K562 (cell line): Measurements from ENCODE around the gene PDZK1IP1. TPM values are rescaled to one million over a fixed set of nuclear protein-coding genes. Genes with fewer than 3 reads are reported as not detected.

Experiments used
- ASH1L ChIP-seq: fragments of 450-650 bp; IDR thresholded peaks from 2 replicates; pipeline ENCODE4 v1.6.1; 2018; ENCODE audit warnings: borderline replicate concordance, mild to moderate bottlenecking, low read depth; ENCODE audit not compliant: partially characterized antibody
- DIDO1 ChIP-seq: fragments of 450-650 bp; IDR thresholded peaks from 2 replicates; pipeline ENCODE4 v1.6.1; 2016; ENCODE audit warnings: low read depth, missing biosample characterization, missing genetic modification characterization
- ELF4 ChIP-seq: fragments of 450-650 bp; formaldehyde crosslinking; IDR thresholded peaks from 2 replicates; pipeline ENCODE4 v1.4.0; 2022; ENCODE audit warnings: missing genetic modification characterization
- L3MBTL2 ChIP-seq: fragments of 450-650 bp; IDR thresholded peaks from 2 replicates; pipeline ENCODE4 v1.6.1; 2016; ENCODE audit warnings: mild to moderate bottlenecking, moderate library complexity
- SMAD2 ChIP-seq: fragments of 150-350 bp; IDR thresholded peaks from 2 replicates; pipeline ENCODE4 v1.6.1; 2014; ENCODE audit warnings: low read depth, mild to moderate bottlenecking, low read length
- SMARCA5 ChIP-seq: fragments of 450-650 bp; IDR thresholded peaks from 2 replicates; pipeline ENCODE4 v1.6.1; 2016
- SMARCE1 ChIP-seq: fragments of 450-650 bp; IDR thresholded peaks from 2 replicates; pipeline ENCODE4 v1.7.1; 2016; ENCODE audit warnings: mild to moderate bottlenecking
- TAF15 ChIP-seq: fragments of 200-400 bp; formaldehyde crosslinking; IDR thresholded peaks from 2 replicates; pipeline ENCODE4 v1.6.1; 2017; ENCODE audit warnings: mild to moderate bottlenecking, low read depth, low read length, moderate library complexity
- ZBTB7A ChIP-seq: IDR thresholded peaks from 2 replicates; pipeline ENCODE4 v1.6.1; 2011; ENCODE audit warnings: low read depth, mild to moderate bottlenecking, low read length, moderate library complexity, borderline replicate concordance; ENCODE audit not compliant: control insufficient read depth
- ZNF121 ChIP-seq: sonication (generic); formaldehyde crosslinking; conservative IDR thresholded peaks from 2 replicates; pipeline ENCODE4 v1.8.0; 2022; ENCODE audit warnings: missing genetic modification reagents
- polyA plus RNA-seq, 8 experiments: library from polyadenylated mRNA; depleted of rRNA in 4 of 8; stranded (reverse) in 5 of 8; unstranded in 3 of 8; fragments of >200 nt; fragmentation: Nextera tagmentation in 2 of 8; fragmentation: Illumina TruSeq in 1 of 8; extraction: Ambion mirVana in 2 of 8; extraction: Trizol in 1 of 8; gene quantifications; 2 replicates each; pipeline versions ENCODE4 v1.2.1 to v1.2.3, GENCODE V29; 2011 to 2014; ENCODE audit warnings: inconsistent platforms in 1 of 8, missing spikeins in 1 of 8
- total RNA-seq, 7 experiments: library from RNA; depleted of rRNA in 6 of 7; stranded (reverse); fragments of >200 nt in 6 of 7; fragmentation: Illumina TruSeq in 2 of 7; extraction: Trizol in 2 of 7; gene quantifications; 2 replicates each; pipeline versions ENCODE4 v1.2.1 to v1.2.3, GENCODE V29; 2011 to 2021; ENCODE audit warnings: low replicate concordance in 1 of 7
- TF ChIP-seq, protein P1 (sequence below), 3 experiments: fragments of 200-800 bp in 1 of 3; fragments of 250-450 bp in 1 of 3; fragments of 450-650 bp in 1 of 3; sonication (Bioruptor Pico) in 1 of 3; sonication (Bioruptor generic) in 1 of 3; formaldehyde crosslinking in 1 of 3; IDR thresholded peaks; 2 replicates each; pipeline versions ENCODE4 v1.6.1 to v1.8.0; 2016 to 2022; ENCODE audit warnings: mild to moderate bottlenecking in 2 of 3, missing genetic modification characterization in 2 of 3, missing compliant biosample characterization in 1 of 3, moderate library complexity in 1 of 3
- TF ChIP-seq, protein P2 (sequence below), 2 experiments: IDR thresholded peaks in 1 of 2; conservative IDR thresholded peaks in 1 of 2; 2 replicates each; pipeline ENCODE4 v1.6.1; 2016; ENCODE audit warnings: low read depth in 2 of 2, mild to moderate bottlenecking in 1 of 2, missing compliant biosample characterization in 1 of 2, missing genetic modification characterization in 1 of 2, moderate library complexity in 1 of 2
- TF ChIP-seq, protein P3 (sequence below): fragments of 450-650 bp; formaldehyde crosslinking; IDR thresholded peaks from 2 replicates; pipeline ENCODE4 v1.4.0; 2022; ENCODE audit warnings: missing genetic modification characterization
- TF ChIP-seq, protein P4 (sequence below): fragments of 450-650 bp; IDR thresholded peaks from one replicate; pipeline ENCODE4 v1.6.1; 2018; ENCODE audit warnings: mild to moderate bottlenecking, moderate library complexity; ENCODE audit not compliant: partially characterized antibody
- TF ChIP-seq, protein P5 (sequence below): fragments of 450-650 bp; formaldehyde crosslinking; IDR thresholded peaks from 2 replicates; pipeline ENCODE4 v1.4.0; 2020; ENCODE audit warnings: mild to moderate bottlenecking, mixed read lengths

Gene PDZK1IP1
- total and polyA plus RNA-seq, 9 of the 15 experiments (the other 6 are each of a cell fraction or from before 2014, with no cell fraction given) = 0.17 to 0.68 (median 0.53) TPM; not detected in 2

DNA sequence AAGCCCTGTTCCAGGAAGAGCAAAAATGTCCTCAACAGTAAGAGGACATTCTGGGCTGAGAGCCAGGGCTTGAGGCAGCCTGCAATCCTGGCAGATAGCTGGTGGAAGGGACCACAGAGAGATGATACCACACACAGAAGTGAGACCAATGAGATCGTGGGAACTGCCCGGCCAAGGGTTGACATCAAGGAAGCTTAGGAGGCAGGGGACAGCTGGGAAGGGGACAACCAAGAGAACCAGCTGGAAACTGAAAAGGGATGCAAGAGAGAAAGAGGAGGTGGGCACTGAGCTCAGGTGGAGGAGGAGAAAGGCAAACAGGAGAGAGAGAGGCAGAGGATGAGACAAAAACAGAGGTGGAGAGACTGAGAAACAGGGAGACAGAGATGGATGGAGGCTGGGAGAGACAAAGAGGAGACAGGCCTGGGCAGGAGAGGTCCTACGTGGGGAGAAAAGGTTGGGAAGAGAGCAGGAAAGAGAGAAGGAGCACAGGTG lies 9.2 kb downstream of the PDZK1IP1 start (continued):
- TF ChIP-seq, protein P1, sequence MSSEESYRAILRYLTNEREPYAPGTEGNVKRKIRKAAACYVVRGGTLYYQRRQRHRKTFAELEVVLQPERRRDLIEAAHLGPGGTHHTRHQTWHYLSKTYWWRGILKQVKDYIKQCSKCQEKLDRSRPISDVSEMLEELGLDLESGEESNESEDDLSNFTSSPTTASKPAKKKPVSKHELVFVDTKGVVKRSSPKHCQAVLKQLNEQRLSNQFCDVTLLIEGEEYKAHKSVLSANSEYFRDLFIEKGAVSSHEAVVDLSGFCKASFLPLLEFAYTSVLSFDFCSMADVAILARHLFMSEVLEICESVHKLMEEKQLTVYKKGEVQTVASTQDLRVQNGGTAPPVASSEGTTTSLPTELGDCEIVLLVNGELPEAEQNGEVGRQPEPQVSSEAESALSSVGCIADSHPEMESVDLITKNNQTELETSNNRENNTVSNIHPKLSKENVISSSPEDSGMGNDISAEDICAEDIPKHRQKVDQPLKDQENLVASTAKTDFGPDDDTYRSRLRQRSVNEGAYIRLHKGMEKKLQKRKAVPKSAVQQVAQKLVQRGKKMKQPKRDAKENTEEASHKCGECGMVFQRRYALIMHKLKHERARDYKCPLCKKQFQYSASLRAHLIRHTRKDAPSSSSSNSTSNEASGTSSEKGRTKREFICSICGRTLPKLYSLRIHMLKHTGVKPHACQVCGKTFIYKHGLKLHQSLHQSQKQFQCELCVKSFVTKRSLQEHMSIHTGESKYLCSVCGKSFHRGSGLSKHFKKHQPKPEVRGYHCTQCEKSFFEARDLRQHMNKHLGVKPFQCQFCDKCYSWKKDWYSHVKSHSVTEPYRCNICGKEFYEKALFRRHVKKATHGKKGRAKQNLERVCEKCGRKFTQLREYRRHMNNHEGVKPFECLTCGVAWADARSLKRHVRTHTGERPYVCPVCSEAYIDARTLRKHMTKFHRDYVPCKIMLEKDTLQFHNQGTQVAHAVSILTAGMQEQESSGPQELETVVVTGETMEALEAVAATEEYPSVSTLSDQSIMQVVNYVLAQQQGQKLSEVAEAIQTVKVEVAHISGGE (CRISPR knock-in tag; IDR thresholded peaks at IDR 0.05) = no peak
- TF ChIP-seq ZBTB7A (no peak), ASH1L (no peak), SMAD2 (no peak), SMARCE1 (no peak), ELF4 (CRISPR knock-in tag) (peak; percentile 96), L3MBTL2 (no peak), TAF15 (no peak), ZNF121 (CRISPR knock-in tag) (no peak), DIDO1 (tag) (no peak), SMARCA5 (peak; percentile 92)
- TF ChIP-seq, protein P2, sequence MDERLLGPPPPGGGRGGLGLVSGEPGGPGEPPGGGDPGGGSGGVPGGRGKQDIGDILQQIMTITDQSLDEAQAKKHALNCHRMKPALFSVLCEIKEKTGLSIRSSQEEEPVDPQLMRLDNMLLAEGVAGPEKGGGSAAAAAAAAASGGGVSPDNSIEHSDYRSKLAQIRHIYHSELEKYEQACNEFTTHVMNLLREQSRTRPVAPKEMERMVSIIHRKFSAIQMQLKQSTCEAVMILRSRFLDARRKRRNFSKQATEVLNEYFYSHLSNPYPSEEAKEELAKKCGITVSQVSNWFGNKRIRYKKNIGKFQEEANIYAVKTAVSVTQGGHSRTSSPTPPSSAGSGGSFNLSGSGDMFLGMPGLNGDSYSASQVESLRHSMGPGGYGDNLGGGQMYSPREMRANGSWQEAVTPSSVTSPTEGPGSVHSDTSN (CRISPR knock-in tag; IDR thresholded peaks at IDR 0.05; ENCODE audit: low read depth) = no peak
- TF ChIP-seq, protein P2 (tag; conservative IDR thresholded peaks at IDR 0.05; ENCODE audit: low read depth) = no peak
- TF ChIP-seq, protein P3, sequence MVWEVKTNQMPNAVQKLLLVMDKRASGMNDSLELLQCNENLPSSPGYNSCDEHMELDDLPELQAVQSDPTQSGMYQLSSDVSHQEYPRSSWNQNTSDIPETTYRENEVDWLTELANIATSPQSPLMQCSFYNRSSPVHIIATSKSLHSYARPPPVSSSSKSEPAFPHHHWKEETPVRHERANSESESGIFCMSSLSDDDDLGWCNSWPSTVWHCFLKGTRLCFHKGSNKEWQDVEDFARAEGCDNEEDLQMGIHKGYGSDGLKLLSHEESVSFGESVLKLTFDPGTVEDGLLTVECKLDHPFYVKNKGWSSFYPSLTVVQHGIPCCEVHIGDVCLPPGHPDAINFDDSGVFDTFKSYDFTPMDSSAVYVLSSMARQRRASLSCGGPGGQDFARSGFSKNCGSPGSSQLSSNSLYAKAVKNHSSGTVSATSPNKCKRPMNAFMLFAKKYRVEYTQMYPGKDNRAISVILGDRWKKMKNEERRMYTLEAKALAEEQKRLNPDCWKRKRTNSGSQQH (CRISPR knock-in tag) = peak; percentile 87; the same call in 1 of the 2 replicates
- TF ChIP-seq, protein P4, sequence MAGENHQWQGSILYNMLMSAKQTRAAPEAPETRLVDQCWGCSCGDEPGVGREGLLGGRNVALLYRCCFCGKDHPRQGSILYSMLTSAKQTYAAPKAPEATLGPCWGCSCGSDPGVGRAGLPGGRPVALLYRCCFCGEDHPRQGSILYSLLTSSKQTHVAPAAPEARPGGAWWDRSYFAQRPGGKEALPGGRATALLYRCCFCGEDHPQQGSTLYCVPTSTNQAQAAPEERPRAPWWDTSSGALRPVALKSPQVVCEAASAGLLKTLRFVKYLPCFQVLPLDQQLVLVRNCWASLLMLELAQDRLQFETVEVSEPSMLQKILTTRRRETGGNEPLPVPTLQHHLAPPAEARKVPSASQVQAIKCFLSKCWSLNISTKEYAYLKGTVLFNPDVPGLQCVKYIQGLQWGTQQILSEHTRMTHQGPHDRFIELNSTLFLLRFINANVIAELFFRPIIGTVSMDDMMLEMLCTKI = no peak
- TF ChIP-seq, protein P5, sequence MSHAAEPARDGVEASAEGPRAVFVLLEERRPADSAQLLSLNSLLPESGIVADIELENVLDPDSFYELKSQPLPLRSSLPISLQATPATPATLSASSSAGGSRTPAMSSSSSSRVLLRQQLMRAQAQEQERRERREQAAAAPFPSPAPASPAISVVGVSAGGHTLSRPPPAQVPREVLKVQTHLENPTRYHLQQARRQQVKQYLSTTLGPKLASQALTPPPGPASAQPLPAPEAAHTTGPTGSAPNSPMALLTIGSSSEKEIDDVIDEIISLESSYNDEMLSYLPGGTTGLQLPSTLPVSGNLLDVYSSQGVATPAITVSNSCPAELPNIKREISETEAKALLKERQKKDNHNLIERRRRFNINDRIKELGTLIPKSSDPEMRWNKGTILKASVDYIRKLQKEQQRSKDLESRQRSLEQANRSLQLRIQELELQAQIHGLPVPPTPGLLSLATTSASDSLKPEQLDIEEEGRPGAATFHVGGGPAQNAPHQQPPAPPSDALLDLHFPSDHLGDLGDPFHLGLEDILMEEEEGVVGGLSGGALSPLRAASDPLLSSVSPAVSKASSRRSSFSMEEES (CRISPR knock-in tag) = no peak
